Endothelial cell of umbilical vein (primary cell): ENCODE results near the gene ATP8A2.

Source experiments
- JUN ChIP-seq: IDR thresholded peaks from 2 replicates; pipeline ENCODE4 v1.6.1; 2011; ENCODE audit warnings: borderline replicate concordance, low read depth; ENCODE audit not compliant: insufficient read length, insufficient read depth
- POLR2AphosphoS5 ChIP-seq: IDR thresholded peaks from 2 replicates; pipeline ENCODE4 v1.6.1; 2012; ENCODE audit warnings: low read depth, mild to moderate bottlenecking, control low read depth, low read length, moderate library complexity; ENCODE audit not compliant: insufficient read depth
- TF ChIP-seq, protein P1 (sequence below), 2 donors: IDR thresholded peaks; 1 replicate in 1 of 2; 2 replicates in 1 of 2; pipeline ENCODE4 v1.5.1; 2011; ENCODE audit warnings: low read length in 2 of 2, mild to moderate bottlenecking in 2 of 2, moderate library complexity in 2 of 2, control low read depth in 1 of 2, inconsistent platforms in 1 of 2, low read depth in 1 of 2; ENCODE audit not compliant: insufficient read depth in 1 of 2; ENCODE audit errors: extremely low read depth in 1 of 2

GRCh38 chr13:25765266-25765665 lies 393.5 kb downstream of the ATP8A2 start:
- TF ChIP-seq POLR2AphosphoS5, result no peak
- TF ChIP-seq, protein P1, sequence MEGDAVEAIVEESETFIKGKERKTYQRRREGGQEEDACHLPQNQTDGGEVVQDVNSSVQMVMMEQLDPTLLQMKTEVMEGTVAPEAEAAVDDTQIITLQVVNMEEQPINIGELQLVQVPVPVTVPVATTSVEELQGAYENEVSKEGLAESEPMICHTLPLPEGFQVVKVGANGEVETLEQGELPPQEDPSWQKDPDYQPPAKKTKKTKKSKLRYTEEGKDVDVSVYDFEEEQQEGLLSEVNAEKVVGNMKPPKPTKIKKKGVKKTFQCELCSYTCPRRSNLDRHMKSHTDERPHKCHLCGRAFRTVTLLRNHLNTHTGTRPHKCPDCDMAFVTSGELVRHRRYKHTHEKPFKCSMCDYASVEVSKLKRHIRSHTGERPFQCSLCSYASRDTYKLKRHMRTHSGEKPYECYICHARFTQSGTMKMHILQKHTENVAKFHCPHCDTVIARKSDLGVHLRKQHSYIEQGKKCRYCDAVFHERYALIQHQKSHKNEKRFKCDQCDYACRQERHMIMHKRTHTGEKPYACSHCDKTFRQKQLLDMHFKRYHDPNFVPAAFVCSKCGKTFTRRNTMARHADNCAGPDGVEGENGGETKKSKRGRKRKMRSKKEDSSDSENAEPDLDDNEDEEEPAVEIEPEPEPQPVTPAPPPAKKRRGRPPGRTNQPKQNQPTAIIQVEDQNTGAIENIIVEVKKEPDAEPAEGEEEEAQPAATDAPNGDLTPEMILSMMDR (IDR thresholded peaks at IDR 0.05; ENCODE audit: extremely low read depth in 1 of 2, insufficient read depth in 1 of 2, low read depth in 1 of 2, low read length in 2 of 2), result no peak
- TF ChIP-seq JUN, result no peak
